HepG2 (cell line): ENCODE measurements around the gene CACNA2D1.

Experiments used
- ARNT ChIP-seq: fragments of 450-650 bp; IDR thresholded peaks from 2 replicates; pipeline ENCODE4 v1.6.1; 2017
- KAT8 ChIP-seq: IDR thresholded peaks from 2 replicates; pipeline ENCODE4 v1.6.1; 2016; ENCODE audit warnings: missing genetic modification reagents, missing compliant biosample characterization
- MEIS2 ChIP-seq: sonication (generic); formaldehyde crosslinking; IDR thresholded peaks from 2 replicates; pipeline ENCODE4 v1.9.0; 2021; ENCODE audit warnings: mild to moderate bottlenecking, missing genetic modification reagents
- ZNF24 ChIP-seq: fragments of 450-650 bp; IDR thresholded peaks from 2 replicates; pipeline ENCODE4 v1.6.1; 2017; ENCODE audit warnings: antibody characterized with exemption, mild to moderate bottlenecking
- ZNF639 ChIP-seq: conservative IDR thresholded peaks from 2 replicates; pipeline ENCODE4 v1.6.1; 2018; ENCODE audit warnings: missing genetic modification reagents
- TF ChIP-seq, protein P1 (sequence below): sonication (generic); formaldehyde crosslinking; IDR thresholded peaks from 2 replicates; pipeline ENCODE4 v1.5.0; 2020; ENCODE audit warnings: mild to moderate bottlenecking, missing genetic modification reagents, moderate library complexity

DNA sequence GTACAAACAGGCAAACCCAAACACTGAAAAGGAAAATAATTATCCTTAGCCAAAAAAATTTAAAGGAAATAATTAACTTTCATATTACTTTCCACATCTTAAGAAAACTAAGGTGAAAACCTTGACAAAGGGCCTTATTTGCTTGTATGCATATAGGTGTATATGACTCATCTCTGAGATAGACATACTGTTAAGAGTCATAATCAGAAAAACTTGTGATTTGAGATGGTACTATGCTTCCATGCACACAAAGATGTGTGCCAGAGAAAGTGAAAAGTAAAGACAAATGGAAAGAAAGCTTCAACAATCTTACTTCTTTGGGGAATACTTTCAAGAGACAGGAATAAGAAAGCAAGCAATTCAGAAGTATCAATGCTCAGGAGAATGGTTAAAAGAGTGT is 3.3 kb upstream of the CACNA2D1 start:
- TF ChIP-seq ZNF639 (no peak), ARNT (no peak), ZNF24 (no peak), KAT8 (CRISPR knock-in tag) (no peak), MEIS2 (CRISPR knock-in tag) (no peak)
- TF ChIP-seq, protein P1, sequence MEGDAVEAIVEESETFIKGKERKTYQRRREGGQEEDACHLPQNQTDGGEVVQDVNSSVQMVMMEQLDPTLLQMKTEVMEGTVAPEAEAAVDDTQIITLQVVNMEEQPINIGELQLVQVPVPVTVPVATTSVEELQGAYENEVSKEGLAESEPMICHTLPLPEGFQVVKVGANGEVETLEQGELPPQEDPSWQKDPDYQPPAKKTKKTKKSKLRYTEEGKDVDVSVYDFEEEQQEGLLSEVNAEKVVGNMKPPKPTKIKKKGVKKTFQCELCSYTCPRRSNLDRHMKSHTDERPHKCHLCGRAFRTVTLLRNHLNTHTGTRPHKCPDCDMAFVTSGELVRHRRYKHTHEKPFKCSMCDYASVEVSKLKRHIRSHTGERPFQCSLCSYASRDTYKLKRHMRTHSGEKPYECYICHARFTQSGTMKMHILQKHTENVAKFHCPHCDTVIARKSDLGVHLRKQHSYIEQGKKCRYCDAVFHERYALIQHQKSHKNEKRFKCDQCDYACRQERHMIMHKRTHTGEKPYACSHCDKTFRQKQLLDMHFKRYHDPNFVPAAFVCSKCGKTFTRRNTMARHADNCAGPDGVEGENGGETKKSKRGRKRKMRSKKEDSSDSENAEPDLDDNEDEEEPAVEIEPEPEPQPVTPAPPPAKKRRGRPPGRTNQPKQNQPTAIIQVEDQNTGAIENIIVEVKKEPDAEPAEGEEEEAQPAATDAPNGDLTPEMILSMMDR (CRISPR knock-in tag) = no peak
